DOHH2 (cell line): ENCODE results near the gene PACRG.

ENCODE experiments used
- EZH2phosphoT487 ChIP-seq: fragments of 200-600 bp; sonication (generic); IDR thresholded peaks from 2 replicates; pipeline ENCODE4 v1.6.1; 2017; ENCODE audit warnings: borderline replicate concordance, mild to moderate bottlenecking, antibody characterized with exemption, low read length, moderate library complexity, mixed read lengths
- TF ChIP-seq, protein P1 (sequence below): fragments of 200-600 bp; sonication (generic); IDR thresholded peaks from one replicate; pipeline ENCODE4 v1.5.1; 2014; ENCODE audit warnings: antibody characterized with exemption, mild to moderate bottlenecking, low read depth, low read length; ENCODE audit not compliant: poor library complexity, severe bottlenecking

DNA sequence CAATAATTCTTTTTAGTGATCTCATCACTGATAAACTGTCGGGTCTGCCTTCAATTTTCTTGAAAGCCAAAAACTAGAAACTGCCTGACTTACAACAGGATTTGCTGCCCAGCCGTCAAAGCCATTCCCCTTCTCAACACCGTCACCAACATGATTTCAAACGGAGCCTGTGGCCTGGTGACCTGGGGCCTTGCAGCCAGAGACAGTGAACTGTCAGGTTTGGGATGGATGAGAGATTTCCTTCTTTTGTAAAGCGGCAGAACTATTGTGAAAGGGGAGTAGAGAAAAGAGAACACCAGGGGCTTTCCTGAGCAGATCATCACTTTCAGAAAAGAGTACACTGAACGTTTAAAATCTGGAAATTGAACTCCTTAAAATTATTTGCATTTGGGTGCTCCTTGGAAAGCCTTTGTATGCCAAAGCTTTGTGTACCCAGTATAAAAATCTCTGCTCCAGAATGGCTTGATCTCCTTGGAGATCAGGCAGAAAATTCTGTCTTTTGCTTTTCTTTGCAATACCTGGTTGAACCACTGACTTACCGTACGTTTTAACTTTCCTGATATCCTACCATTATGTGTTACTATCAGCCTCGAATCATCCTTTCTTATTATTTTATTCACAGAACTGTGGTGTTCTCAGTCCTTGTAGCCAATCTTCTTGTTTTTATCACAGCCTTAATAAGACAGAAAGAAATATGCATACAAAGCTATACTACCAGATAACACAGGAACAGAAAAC lies 125.2 kb downstream of the PACRG start:
- TF ChIP-seq, protein P1, sequence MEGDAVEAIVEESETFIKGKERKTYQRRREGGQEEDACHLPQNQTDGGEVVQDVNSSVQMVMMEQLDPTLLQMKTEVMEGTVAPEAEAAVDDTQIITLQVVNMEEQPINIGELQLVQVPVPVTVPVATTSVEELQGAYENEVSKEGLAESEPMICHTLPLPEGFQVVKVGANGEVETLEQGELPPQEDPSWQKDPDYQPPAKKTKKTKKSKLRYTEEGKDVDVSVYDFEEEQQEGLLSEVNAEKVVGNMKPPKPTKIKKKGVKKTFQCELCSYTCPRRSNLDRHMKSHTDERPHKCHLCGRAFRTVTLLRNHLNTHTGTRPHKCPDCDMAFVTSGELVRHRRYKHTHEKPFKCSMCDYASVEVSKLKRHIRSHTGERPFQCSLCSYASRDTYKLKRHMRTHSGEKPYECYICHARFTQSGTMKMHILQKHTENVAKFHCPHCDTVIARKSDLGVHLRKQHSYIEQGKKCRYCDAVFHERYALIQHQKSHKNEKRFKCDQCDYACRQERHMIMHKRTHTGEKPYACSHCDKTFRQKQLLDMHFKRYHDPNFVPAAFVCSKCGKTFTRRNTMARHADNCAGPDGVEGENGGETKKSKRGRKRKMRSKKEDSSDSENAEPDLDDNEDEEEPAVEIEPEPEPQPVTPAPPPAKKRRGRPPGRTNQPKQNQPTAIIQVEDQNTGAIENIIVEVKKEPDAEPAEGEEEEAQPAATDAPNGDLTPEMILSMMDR: no peak
- no peak for TF ChIP-seq EZH2phosphoT487
